Stimulated activated CD4-positive, alpha-beta T cell treated with anti-CD3 and anti-CD28 coated beads, Interleukin-15, amount 100 ng/mL, for 24 hours (primary cell): ENCODE results near the gene SELENOI.
A peak's percentile ranks its signal among the peaks of the same experiment; 100 is the strongest.
"Not testable (repeated sequence)": the region's sequence is repeated elsewhere in the genome, so short reads cannot be mapped to it uniquely, and the experiment has no call there.

ENCODE experiments used
- DNase-seq: peaks from one replicate; pipeline ENCODE4 v3.0.0-alpha.2; 2020

Gene SELENOI

GRCh38 chr2:26359886-26360473 is 14.0 kb downstream of the SELENOI start:
- DNase-seq, result no peak

- DNase-seq, result no peak
Measured at GRCh38 chr2:26363323-26363722, 17.4 kb downstream of the SELENOI start.

GRCh38 chr2:26363958-26364357 is 18.0 kb downstream of the SELENOI start:
- DNase-seq, result no peak

- no peak for DNase-seq
Measured at GRCh38 chr2:26364669-26365068, 18.7 kb downstream of the SELENOI start.

GRCh38 chr2:26366957-26367356 is 21.0 kb downstream of the SELENOI start:
- DNase-seq, result no peak

GRCh38 chr2:26369664-26370063 is 23.7 kb downstream of the SELENOI start:
- not testable (repeated sequence) for DNase-seq

GRCh38 chr2:26370909-26371308 is 25.0 kb downstream of the SELENOI start:
- DNase-seq, result not testable (repeated sequence)

GRCh38 chr2:26376799-26377198 is 30.9 kb downstream of the SELENOI start:
- DNase-seq, result no peak

GRCh38 chr2:26380281-26380680 is 34.3 kb downstream of the SELENOI start:
- DNase-seq, result no peak

GRCh38 chr2:26382564-26382963 is 36.6 kb downstream of the SELENOI start:
- DNase-seq, result no peak

GRCh38 chr2:26384183-26384582 is 38.2 kb downstream of the SELENOI start:
- DNase-seq, result no peak

GRCh38 chr2:26384597-26384996 is 38.7 kb downstream of the SELENOI start:
- DNase-seq, result no peak

GRCh38 chr2:26387189-26387588 is 41.2 kb downstream of the SELENOI start:
- no peak for DNase-seq

GRCh38 chr2:26394694-26395093 is 48.8 kb downstream of the SELENOI start:
- no peak for DNase-seq

GRCh38 chr2:26395394-26395793 is 49.5 kb downstream of the SELENOI start:
- DNase-seq, result no peak

GRCh38 chr2:26396734-26397298 is 50.9 kb downstream of the SELENOI start:
- peak; percentile 62 for DNase-seq

GRCh38 chr2:26399771-26400376 is 53.9 kb downstream of the SELENOI start:
- no peak for DNase-seq

- no peak for DNase-seq
Measured at GRCh38 chr2:26400723-26401122, 54.8 kb downstream of the SELENOI start.

GRCh38 chr2:26401739-26402541 is 56.0 kb downstream of the SELENOI start, which contains the start of gene DRC1:
Gene DRC1, plus strand, starts transcription at chr2:26401920. Its CDS starts 70 bp downstream, at chr2:26401990.
- DNase-seq, result peak; percentile 54

GRCh38 chr2:26407526-26407925 is 61.6 kb downstream of the SELENOI start:
- no peak for DNase-seq

GRCh38 chr2:26409785-26410184 is 63.8 kb downstream of the SELENOI start:
- no peak for DNase-seq

GRCh38 chr2:26410764-26411243 is 64.9 kb downstream of the SELENOI start:
- DNase-seq, result no peak

GRCh38 chr2:26411419-26411818 is 65.5 kb downstream of the SELENOI start:
- DNase-seq, result no peak
